HK-2 (cell line): ENCODE measurements around the gene FOXA2.
A peak's percentile ranks its signal among the peaks of the same experiment; 100 is the strongest.

Experiments used
- DNase-seq: peaks from one replicate; pipeline ENCODE4 v3.0.0-alpha.2; 2018; ENCODE audit not compliant: unreplicated experiment

Gene FOXA2

DNA sequence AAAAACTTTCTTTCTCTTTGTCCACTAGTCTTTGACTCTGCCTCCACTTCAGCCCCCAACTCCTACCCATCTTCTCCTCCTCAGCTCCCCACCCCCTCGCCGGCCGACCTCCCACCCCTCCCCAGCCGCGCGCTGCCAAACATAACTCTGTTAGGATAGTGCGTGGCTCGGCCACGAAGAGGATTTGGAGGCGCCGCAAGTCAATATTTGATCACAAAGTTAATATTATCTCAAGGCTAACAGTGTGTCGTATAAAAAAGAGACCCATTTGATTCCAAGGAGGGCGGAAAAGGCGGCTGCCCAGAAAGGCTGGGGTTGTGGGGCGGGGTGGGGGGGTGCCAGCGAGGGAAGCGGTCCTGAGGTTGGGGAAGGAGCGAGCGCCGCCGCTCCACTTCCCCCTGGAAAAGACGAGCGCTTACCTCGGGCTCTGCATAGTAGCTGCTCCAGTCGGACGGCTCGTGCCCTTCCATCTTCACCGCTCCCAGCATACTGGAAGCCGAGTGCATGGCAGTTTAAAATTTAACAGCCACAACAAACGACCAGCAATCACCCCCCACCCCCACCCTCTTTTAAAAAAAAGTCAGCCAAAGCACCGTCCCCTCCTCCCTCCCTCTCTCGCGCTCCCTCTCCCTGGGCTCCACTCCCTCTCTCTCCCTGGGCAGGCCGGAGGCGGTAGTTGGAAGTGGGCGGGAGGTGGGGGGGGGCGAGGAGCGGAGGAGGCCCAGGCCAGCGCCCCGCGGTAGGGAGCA lies 425 bp downstream of the FOXA2 start:
- DNase-seq: peak; percentile 56

DNA sequence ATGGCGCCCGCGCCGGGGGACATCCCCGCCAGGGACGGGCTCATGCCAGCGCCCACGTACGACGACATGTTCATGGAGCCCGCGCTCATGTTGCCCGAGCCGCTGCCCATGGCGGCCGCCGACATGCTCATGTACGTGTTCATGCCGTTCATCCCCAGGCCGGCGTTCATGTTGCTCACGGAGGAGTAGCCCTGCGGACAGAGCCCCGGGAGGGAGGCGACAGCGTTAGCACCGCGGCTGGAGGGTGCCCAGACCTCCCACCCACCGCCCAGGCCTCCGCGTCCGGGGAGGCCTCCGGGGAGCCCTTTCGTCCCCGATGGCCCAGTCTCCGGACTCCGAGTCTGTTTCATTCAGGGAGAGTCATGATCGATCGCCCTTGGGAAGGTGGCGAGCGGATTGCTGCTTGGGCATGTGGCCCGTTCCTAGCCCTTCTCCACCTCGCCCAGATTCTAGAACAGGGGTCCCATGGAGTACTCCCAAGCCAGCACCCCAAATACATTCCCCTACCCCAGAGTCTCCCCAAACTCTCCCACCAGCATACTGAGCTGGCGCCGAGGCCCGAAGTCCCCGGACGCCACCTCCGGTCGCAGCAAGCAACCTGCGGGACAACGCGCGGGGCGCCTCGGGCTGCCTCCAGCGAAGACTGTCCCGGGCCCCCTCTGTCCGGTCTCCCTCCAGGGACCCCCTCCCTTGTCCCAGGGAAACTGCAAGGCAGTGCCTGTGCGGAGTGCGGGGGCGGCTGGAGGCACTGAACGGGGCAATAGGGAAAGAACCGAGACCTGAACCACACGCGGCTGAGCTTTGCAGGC lies 1.2 kb downstream of the FOXA2 start:
- DNase-seq: no peak

- no peak for DNase-seq
Measured at GRCh38 chr20:22582386-22582963, 1.9 kb downstream of the FOXA2 start.

- DNase-seq: no peak
Measured at GRCh38 chr20:22581437-22582385, 2.7 kb downstream of the FOXA2 start.

DNA sequence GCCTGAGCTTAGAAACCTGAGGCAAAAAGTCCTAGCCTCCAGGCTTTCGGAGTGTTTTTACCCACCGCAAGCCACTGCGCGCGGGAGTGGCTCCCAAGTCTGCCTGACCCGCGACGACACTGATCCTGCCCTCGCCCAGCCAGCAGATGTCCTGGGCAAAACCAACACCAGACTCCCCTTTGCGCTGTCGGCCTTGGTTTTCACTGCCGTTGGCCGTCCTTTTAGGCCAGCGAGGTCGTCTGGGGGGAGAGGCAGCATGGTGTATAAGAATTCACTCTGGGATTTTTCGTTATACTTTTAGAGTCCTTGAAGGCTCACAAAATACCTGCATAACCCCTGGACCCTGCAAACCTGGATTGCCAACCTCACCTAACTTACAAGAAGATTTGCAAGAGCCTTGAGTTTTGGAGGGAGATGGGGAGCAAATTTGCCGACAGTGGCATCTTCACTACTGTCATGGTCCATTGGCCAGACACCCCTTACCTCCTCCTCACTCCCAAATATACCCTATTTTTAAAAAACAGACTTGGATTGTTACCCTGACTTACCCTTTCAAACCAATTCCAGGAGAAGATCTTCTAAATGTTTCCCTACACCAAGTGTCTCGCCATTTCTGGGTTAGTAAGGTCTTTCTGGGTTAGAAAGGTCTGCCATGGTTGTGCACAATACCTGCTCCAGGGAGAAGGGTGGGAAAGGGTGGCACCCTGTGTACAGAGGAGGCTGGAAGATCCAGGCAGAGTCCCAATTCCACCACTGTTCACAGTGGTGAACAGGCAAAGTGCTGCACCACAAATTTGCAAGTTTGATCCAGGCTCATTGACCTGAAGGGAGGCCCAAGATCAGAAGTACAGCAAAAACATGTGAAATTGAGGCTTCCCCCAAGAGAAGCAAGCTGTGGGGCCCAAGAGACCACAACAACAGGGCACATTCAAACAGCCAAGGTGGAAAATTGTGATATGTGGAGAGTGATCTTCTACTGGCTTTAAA lies 4.4 kb downstream of the FOXA2 start:
- DNase-seq: no peak

DNA sequence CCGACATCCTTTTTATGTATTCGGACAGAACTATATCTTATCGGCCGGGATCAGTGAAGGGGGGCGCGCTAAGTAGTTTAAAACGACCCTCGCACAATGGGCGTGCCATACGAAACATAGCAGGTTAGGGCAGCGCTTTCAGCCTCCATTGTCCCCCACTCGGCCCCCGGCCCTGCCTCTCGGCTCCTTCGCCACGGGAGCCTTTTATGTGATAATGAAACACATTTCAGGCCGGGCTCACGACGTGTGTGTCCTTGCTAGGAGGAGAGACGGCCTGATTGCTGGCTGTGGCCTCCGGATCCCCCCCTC lies 5.3 kb downstream of the FOXA2 start:
- DNase-seq: no peak

- DNase-seq: no peak
Measured at GRCh38 chr20:22578221-22579118, 5.9 kb downstream of the FOXA2 start.

- no peak for DNase-seq
Measured at GRCh38 chr20:22577515-22578220, 6.7 kb downstream of the FOXA2 start.

DNA sequence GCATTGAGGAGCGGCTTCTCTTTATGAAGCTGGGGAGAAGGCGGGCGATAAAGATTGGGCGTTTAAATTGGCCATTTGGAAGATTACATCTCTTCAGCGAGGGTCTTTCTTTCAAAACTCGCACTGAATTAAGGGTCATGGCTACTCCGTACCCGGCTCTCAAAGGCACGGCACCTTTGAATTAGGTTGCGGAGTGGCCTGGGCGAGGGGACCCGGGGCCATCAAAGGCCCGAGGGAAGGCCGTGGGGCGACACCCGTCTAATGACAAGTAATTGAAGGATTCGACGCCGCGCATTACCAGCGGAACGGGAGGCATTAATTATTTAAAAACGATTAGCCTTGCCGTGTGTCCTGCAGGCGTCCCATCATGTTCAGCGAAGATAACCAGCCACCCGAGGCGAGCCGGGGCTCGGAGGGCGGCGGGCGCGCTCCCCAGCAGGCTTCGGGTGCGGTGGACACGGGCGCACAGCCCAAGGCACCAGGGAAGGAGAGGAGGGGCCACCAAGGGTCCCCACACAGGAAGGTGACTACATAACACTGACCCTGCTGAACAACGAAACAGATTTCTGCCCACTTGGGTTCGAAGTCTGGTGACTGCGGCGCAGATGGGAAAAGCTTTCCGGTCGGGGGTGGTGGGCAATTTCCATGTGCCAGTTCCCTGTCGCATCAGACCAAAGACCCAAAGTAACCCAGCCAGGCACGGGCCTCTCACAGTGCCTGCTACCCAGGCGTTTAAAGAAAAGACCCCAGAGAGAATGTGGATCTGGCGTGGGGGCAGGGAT lies 7.4 kb downstream of the FOXA2 start:
- no peak for DNase-seq

DNA sequence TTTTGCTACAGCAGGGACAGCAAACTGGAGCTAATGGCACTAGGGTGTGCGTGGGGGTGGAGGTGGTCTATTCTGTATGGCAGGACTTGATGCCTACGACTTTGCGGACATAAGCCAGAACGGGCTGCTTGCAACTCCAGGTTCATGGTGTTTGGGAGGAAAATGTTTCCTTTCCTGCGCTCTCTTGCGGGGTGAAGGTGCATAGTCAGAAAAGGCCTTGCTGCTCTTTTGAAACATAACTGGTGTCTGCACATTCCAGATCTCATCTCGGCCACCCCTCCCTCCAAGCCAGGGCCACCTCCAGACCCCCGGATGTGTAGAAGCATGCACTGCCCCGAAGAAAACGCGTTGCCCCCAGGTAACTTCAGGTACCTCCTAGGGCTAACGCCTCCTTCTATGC lies 8.1 kb downstream of the FOXA2 start:
- no peak for DNase-seq

- no peak for DNase-seq
Measured at GRCh38 chr20:22575737-22576136, 8.6 kb downstream of the FOXA2 start.

GRCh38 chr20:22575087-22575721 lies 9.2 kb downstream of the FOXA2 start:
- no peak for DNase-seq

GRCh38 chr20:22574545-22575086 lies 9.8 kb downstream of the FOXA2 start:
- DNase-seq: no peak

DNA sequence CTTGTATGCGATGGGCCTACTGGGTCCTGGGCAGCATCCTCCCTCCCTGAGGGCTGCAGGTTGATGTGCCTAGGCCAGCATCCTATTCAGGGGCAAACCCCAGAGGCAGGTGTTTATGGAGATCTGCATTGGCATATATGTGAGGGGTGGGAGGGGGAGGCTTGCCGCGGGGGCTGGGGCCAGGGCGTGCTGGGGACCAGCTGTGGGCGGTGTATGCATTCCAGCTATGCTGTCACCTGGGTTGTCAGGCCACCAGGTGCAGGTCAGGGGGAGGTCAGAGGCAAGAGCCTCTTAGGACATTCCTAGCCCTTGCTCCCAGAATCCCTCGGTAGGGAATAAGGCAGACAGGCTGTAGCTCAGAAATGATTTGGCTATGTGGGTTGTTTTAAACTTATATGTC lies 11.9 kb downstream of the FOXA2 start:
- no peak for DNase-seq

- DNase-seq: no peak
Measured at GRCh38 chr20:22572023-22572422, 12.3 kb downstream of the FOXA2 start.

GRCh38 chr20:22569353-22569752 lies 15.0 kb downstream of the FOXA2 start:
- no peak for DNase-seq

DNA sequence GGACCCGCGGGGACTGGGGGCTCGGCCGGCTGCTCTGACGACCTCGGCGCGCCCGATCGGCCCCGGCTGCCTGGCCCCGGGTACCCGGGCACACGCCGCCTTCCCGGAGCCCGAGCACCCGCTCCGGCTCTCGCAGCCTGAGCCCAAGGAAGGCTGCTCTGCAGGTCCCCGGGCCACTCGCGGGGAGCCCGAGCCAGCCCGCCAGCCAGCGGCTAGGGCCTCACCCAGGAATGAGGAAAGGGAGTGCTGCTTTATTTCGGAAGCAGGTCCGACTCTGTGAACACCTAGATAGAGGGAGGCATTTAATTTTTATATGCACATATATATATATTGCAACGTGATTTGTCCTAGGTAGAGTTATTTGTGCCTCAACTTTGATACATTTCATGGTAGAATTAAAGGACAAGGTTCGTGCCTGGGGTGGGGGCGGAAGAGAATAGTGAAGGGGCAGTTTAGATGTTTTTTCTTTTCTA lies 15.5 kb downstream of the FOXA2 start:
- DNase-seq: no peak
